Measurements from ENCODE around the gene SRP9.

Gene SRP9

DNA sequence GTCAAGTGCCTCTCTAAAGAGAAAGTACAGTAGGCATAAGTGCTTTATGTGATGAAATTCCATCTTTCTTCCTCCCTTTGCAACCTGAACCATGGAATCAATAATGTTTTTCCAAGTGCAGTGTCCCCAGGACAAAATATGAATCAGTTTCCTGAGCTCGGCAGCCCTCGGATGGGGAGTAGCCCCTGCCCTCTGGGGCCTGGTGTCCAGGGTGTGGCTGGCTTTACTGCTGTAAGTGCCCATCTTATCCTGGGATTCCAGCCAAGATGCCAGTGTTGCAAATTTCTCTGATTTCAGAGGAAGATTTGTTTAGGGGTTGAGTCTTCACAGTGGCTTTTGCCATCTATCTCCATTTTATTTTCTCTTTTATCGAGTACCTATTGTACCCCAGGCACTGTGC, 40.5 kb upstream of the SRP9 start:
- Histone ChIP-seq H2BK15ac (replicated peaks; ENCODE audit: low read depth) (no peak overlapping the region), H3K9ac (ENCODE audit: low read length) (no peak overlapping the region), H3K56ac (ENCODE audit: low read length) (no peak overlapping the region), H3K27me3 (ENCODE audit: insufficient read depth, low read length, poor library complexity) (no peaks in the 10 kb centered on the region), H3K79me2 (ENCODE audit: control insufficient read depth, insufficient read depth, low read length) (no peaks in the 10 kb centered on the region), H3K4me1 (ENCODE audit: control insufficient read depth, low read depth, low read length) (no peaks in the 10 kb centered on the region), H3K4me2 (ENCODE audit: low read length) (no peak overlapping the region), H3K23ac (ENCODE audit: low read length) (no peak overlapping the region), H3K4ac (ENCODE audit: low read depth, low read length) (no peak overlapping the region), H2AK5ac (ENCODE audit: low read length) (no peak overlapping the region), H3K36me3 (ENCODE audit: control insufficient read depth, insufficient read depth, low read length) (no peaks in the 10 kb centered on the region), H3K27ac (ENCODE audit: low read depth, low read length) (no peak overlapping the region), H3K4me3 (ENCODE audit: low read length) (no peak overlapping the region), H2BK120ac (ENCODE audit: low read depth, low read length) (no peak overlapping the region), H2BK5ac (ENCODE audit: low read length) (no peak overlapping the region), H3K18ac (ENCODE audit: low read length) (no peak overlapping the region), H4K8ac (ENCODE audit: low read depth, low read length) (no peak overlapping the region), H3K79me1 (ENCODE audit: low read length) (no peaks in the 10 kb centered on the region), H4K5ac (ENCODE audit: low read length) (no peak overlapping the region)
- no CpG with 5 or more reads among the region's 3 CpGs for WGBS (ENCODE audit: extremely low coverage, insufficient coverage, low lambda C conversion rate)
- DNase-seq = no peak

DNA sequence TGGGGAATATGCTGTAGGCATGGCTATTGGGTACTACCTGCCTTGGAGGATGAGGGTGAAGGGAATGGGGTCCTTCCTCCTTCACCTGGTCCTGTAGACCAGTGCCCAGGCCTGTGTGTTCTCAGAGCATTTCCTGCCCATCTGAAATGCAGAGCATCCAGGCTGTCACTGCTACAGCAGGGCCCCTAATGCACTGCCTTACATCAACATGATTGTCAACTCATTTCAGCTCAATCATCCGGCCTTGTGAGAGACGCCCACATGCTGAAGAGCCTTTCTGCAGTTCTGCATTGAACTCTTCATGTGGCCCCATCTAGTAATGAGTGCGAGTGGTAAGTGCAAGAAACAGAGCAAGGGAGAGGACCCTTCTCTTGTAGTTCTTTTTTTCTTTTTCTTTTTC, 39.8 kb upstream of the SRP9 start:
- H3K9ac ChIP-seq (ENCODE audit: low read length) = no peak overlapping the region
- H3K18ac ChIP-seq (ENCODE audit: low read length) = no peak overlapping the region
- no CpG with 5 or more reads among the region's 3 CpGs for WGBS (ENCODE audit: extremely low coverage, insufficient coverage, low lambda C conversion rate)
- H3K79me2 ChIP-seq (ENCODE audit: control insufficient read depth, insufficient read depth, low read length) = no peaks in the 10 kb centered on the region
- H3K4me2 ChIP-seq (ENCODE audit: low read length) = no peak overlapping the region
- no peak overlapping the region for H2BK15ac ChIP-seq (replicated peaks; ENCODE audit: low read depth)
- H2BK5ac ChIP-seq (ENCODE audit: low read length) = no peak overlapping the region
- H4K8ac ChIP-seq (ENCODE audit: low read depth, low read length) = no peak overlapping the region
- no peak overlapping the region for H3K4me3 ChIP-seq (ENCODE audit: low read length)
- H2BK120ac ChIP-seq (ENCODE audit: low read depth, low read length) = no peak overlapping the region
- H3K23ac ChIP-seq (ENCODE audit: low read length) = no peak overlapping the region
- H2AK5ac ChIP-seq (ENCODE audit: low read length) = no peak overlapping the region
- no peak for DNase-seq
- H3K4ac ChIP-seq (ENCODE audit: low read depth, low read length) = no peak overlapping the region
- H4K5ac ChIP-seq (ENCODE audit: low read length) = no peak overlapping the region
- H3K27me3 ChIP-seq (ENCODE audit: insufficient read depth, low read length, poor library complexity) = no peaks in the 10 kb centered on the region
- H3K36me3 ChIP-seq (ENCODE audit: control insufficient read depth, insufficient read depth, low read length) = no peaks in the 10 kb centered on the region
- H3K4me1 ChIP-seq (ENCODE audit: control insufficient read depth, low read depth, low read length) = no peaks in the 10 kb centered on the region
- no peak overlapping the region for H3K56ac ChIP-seq (ENCODE audit: low read length)
- H3K27ac ChIP-seq (ENCODE audit: low read depth, low read length) = no peak overlapping the region
- H3K79me1 ChIP-seq (ENCODE audit: low read length) = no peaks in the 10 kb centered on the region

DNA sequence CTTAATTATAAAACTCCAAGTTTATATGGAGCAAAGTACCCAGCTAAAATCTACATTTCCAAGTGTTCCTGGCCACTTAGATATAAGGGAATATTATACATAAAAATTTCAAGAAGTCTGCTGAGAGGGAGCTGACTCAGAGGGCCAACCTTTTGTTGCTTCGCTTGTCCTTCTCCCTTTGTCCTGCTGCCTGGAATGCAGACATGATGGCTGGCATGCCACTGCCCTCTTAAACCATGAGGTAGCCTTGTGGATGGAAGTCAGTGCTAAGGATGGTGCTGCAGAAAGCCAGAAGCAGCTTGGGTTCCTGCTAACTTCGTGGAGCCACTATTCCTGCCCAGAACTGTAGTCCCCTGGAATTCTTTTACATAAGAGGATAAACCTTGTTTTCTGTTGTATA, 38.9 kb upstream of the SRP9 start:
- H2BK5ac ChIP-seq (ENCODE audit: low read length) = no peak overlapping the region
- H3K4ac ChIP-seq (ENCODE audit: low read depth, low read length) = no peak overlapping the region
- H3K4me2 ChIP-seq (ENCODE audit: low read length) = no peak overlapping the region
- no peaks in the 10 kb centered on the region for H3K4me1 ChIP-seq (ENCODE audit: control insufficient read depth, low read depth, low read length)
- no peak overlapping the region for H3K18ac ChIP-seq (ENCODE audit: low read length)
- H3K79me2 ChIP-seq (ENCODE audit: control insufficient read depth, insufficient read depth, low read length) = no peaks in the 10 kb centered on the region
- no peak overlapping the region for H2BK120ac ChIP-seq (ENCODE audit: low read depth, low read length)
- no peak overlapping the region for H2AK5ac ChIP-seq (ENCODE audit: low read length)
- no CpG with 5 or more reads among the region's 2 CpGs for WGBS (ENCODE audit: extremely low coverage, insufficient coverage, low lambda C conversion rate)
- no peak overlapping the region for H3K56ac ChIP-seq (ENCODE audit: low read length)
- H4K8ac ChIP-seq (ENCODE audit: low read depth, low read length) = no peak overlapping the region
- H3K79me1 ChIP-seq (ENCODE audit: low read length) = no peaks in the 10 kb centered on the region
- H3K36me3 ChIP-seq (ENCODE audit: control insufficient read depth, insufficient read depth, low read length) = no peaks in the 10 kb centered on the region
- H4K5ac ChIP-seq (ENCODE audit: low read length) = no peak overlapping the region
- no peak overlapping the region for H3K4me3 ChIP-seq (ENCODE audit: low read length)
- H3K27ac ChIP-seq (ENCODE audit: low read depth, low read length) = no peak overlapping the region
- no peak overlapping the region for H3K9ac ChIP-seq (ENCODE audit: low read length)
- no peaks in the 10 kb centered on the region for H3K27me3 ChIP-seq (ENCODE audit: insufficient read depth, low read length, poor library complexity)
- no peak overlapping the region for H2BK15ac ChIP-seq (replicated peaks; ENCODE audit: low read depth)
- no peak overlapping the region for H3K23ac ChIP-seq (ENCODE audit: low read length)
- no peak for DNase-seq

DNA sequence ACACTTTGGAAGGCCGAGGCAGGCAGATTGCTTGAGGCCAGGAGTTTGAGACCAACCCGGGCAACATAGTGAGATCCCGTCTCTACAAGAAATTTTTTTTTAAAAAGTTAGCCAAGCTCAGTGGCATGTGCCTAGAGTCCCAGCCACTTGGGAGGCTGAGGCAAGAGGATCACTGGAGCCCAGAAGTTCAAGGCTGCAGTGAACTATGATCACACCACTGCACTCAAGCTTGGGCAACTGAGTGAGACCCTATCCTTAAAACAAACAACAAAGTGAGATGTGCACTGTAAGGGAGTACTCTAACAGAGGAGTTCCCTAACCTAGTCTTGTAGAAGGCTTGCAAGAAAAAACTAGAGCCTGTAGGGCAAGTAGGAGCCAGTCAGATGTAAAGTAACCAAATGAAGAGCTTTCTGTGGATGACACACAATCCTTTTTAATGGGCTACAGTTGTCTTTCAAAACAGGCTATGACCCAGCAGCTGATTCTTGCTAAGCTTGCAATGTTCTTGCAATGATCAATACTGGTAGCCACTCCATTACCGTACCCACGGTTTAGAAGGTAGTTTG, 38.0 kb upstream of the SRP9 start:
- DNase-seq = no peak
- H2BK120ac ChIP-seq (ENCODE audit: low read depth, low read length) = no peak overlapping the region
- no peak overlapping the region for H3K4me2 ChIP-seq (ENCODE audit: low read length)
- H3K18ac ChIP-seq (ENCODE audit: low read length) = no peak overlapping the region
- no peak overlapping the region for H3K56ac ChIP-seq (ENCODE audit: low read length)
- no peaks in the 10 kb centered on the region for H3K4me1 ChIP-seq (ENCODE audit: control insufficient read depth, low read depth, low read length)
- H3K27me3 ChIP-seq (ENCODE audit: insufficient read depth, low read length, poor library complexity) = no peaks in the 10 kb centered on the region
- H3K9ac ChIP-seq (ENCODE audit: low read length) = no peak overlapping the region
- H3K79me1 ChIP-seq (ENCODE audit: low read length) = no peaks in the 10 kb centered on the region
- H4K8ac ChIP-seq (ENCODE audit: low read depth, low read length) = no peak overlapping the region
- H2BK5ac ChIP-seq (ENCODE audit: low read length) = no peak overlapping the region
- no CpG with 5 or more reads among the region's 5 CpGs for WGBS (ENCODE audit: extremely low coverage, insufficient coverage, low lambda C conversion rate)
- H3K23ac ChIP-seq (ENCODE audit: low read length) = no peak overlapping the region
- no peak overlapping the region for H2BK15ac ChIP-seq (replicated peaks; ENCODE audit: low read depth)
- no peak overlapping the region for H3K27ac ChIP-seq (ENCODE audit: low read depth, low read length)
- H3K36me3 ChIP-seq (ENCODE audit: control insufficient read depth, insufficient read depth, low read length) = no peaks in the 10 kb centered on the region
- no peak overlapping the region for H2AK5ac ChIP-seq (ENCODE audit: low read length)
- no peaks in the 10 kb centered on the region for H3K79me2 ChIP-seq (ENCODE audit: control insufficient read depth, insufficient read depth, low read length)
- H3K4ac ChIP-seq (ENCODE audit: low read depth, low read length) = no peak overlapping the region
- no peak overlapping the region for H3K4me3 ChIP-seq (ENCODE audit: low read length)
- H4K5ac ChIP-seq (ENCODE audit: low read length) = no peak overlapping the region

DNA sequence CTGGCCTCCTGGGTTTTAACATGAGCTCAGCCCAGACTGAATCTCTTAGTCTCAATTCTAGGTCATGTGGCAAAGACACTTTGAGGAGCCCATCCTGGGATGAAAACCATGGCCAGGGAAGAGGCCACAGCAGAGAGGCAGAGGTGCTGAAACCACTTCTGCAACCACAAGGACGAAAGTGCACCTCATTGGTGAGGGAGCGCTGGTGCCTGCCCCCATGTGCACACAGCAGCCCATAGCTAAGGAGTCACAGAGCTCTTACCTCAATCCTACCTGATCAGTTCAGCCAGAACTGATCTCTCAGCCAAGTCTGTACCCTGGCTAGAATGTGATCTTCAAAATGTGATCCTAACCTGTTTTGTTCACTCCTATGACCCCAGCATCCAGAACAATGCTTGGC, 32.9 kb upstream of the SRP9 start:
- no peak overlapping the region for H3K23ac ChIP-seq (ENCODE audit: low read length)
- H3K18ac ChIP-seq (ENCODE audit: low read length) = no peak overlapping the region
- H3K27me3 ChIP-seq (ENCODE audit: insufficient read depth, low read length, poor library complexity) = no peaks in the 10 kb centered on the region
- no peak overlapping the region for H3K56ac ChIP-seq (ENCODE audit: low read length)
- H2AK5ac ChIP-seq (ENCODE audit: low read length) = no peak overlapping the region
- no peaks in the 10 kb centered on the region for H3K4me1 ChIP-seq (ENCODE audit: control insufficient read depth, low read depth, low read length)
- H3K79me1 ChIP-seq (ENCODE audit: low read length) = no peaks in the 10 kb centered on the region
- no peak for DNase-seq
- no peak overlapping the region for H2BK120ac ChIP-seq (ENCODE audit: low read depth, low read length)
- no peaks in the 10 kb centered on the region for H3K79me2 ChIP-seq (ENCODE audit: control insufficient read depth, insufficient read depth, low read length)
- H3K4ac ChIP-seq (ENCODE audit: low read depth, low read length) = no peak overlapping the region
- no peaks in the 10 kb centered on the region for H3K36me3 ChIP-seq (ENCODE audit: control insufficient read depth, insufficient read depth, low read length)
- H3K4me2 ChIP-seq (ENCODE audit: low read length) = no peak overlapping the region
- no peak overlapping the region for H2BK15ac ChIP-seq (replicated peaks; ENCODE audit: low read depth)
- H3K4me3 ChIP-seq (ENCODE audit: low read length) = no peak overlapping the region
- H3K9ac ChIP-seq (ENCODE audit: low read length) = no peak overlapping the region
- WGBS (ENCODE audit: extremely low coverage, insufficient coverage, low lambda C conversion rate) = no CpG with 5 or more reads among the region's 2 CpGs
- H3K27ac ChIP-seq (ENCODE audit: low read depth, low read length) = no peak overlapping the region
- H4K5ac ChIP-seq (ENCODE audit: low read length) = no peak overlapping the region
- no peak overlapping the region for H2BK5ac ChIP-seq (ENCODE audit: low read length)
- H4K8ac ChIP-seq (ENCODE audit: low read depth, low read length) = no peak overlapping the region

DNA sequence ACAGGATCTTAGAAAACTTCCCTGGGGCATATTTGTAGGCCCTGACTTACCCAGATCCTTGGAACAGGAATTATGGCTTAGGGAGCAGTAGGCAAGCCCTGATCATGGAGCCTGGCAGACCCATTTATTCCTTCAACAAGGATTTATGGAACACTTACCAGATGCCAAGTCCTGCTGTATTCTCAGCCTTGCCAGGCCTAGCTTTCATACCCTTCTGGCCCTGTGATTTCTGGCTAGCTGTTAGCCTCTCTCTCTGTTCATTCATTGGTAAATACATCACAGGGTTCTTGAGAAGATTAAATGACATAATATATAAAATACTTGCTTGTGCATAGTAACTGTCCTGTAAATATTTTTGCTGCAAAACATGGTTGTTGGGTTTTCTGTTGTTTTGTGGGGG, 32.4 kb upstream of the SRP9 start:
- H3K27me3 ChIP-seq (ENCODE audit: insufficient read depth, low read length, poor library complexity) = no peaks in the 10 kb centered on the region
- H2BK120ac ChIP-seq (ENCODE audit: low read depth, low read length) = no peak overlapping the region
- no peak overlapping the region for H3K18ac ChIP-seq (ENCODE audit: low read length)
- no peak overlapping the region for H4K8ac ChIP-seq (ENCODE audit: low read depth, low read length)
- DNase-seq = no peak
- H3K9ac ChIP-seq (ENCODE audit: low read length) = no peak overlapping the region
- H3K4me3 ChIP-seq (ENCODE audit: low read length) = no peak overlapping the region
- no peak overlapping the region for H2BK15ac ChIP-seq (replicated peaks; ENCODE audit: low read depth)
- H3K79me1 ChIP-seq (ENCODE audit: low read length) = no peaks in the 10 kb centered on the region
- no peak overlapping the region for H3K27ac ChIP-seq (ENCODE audit: low read depth, low read length)
- H3K56ac ChIP-seq (ENCODE audit: low read length) = no peak overlapping the region
- H3K4me1 ChIP-seq (ENCODE audit: control insufficient read depth, low read depth, low read length) = no peaks in the 10 kb centered on the region
- no peak overlapping the region for H4K5ac ChIP-seq (ENCODE audit: low read length)
- no peak overlapping the region for H3K4me2 ChIP-seq (ENCODE audit: low read length)
- H2BK5ac ChIP-seq (ENCODE audit: low read length) = no peak overlapping the region
- H3K23ac ChIP-seq (ENCODE audit: low read length) = no peak overlapping the region
- H3K79me2 ChIP-seq (ENCODE audit: control insufficient read depth, insufficient read depth, low read length) = no peaks in the 10 kb centered on the region
- no peaks in the 10 kb centered on the region for H3K36me3 ChIP-seq (ENCODE audit: control insufficient read depth, insufficient read depth, low read length)
- H2AK5ac ChIP-seq (ENCODE audit: low read length) = no peak overlapping the region
- H3K4ac ChIP-seq (ENCODE audit: low read depth, low read length) = no peak overlapping the region
